K562 (cell line): ENCODE data around the gene LY6G6F.

ENCODE experiments used
- GATA2 ChIP-seq: sonication (generic); formaldehyde crosslinking; IDR thresholded peaks from 2 replicates; pipeline ENCODE4 v1.4.0; 2020; ENCODE audit warnings: mild to moderate bottlenecking, missing genetic modification reagents
- ZNF134 ChIP-seq: fragments of 250-450 bp; sonication (Bioruptor Pico); conservative IDR thresholded peaks from 2 replicates; pipeline ENCODE4 v1.4.0; 2020
- ZNF140 ChIP-seq: fragments of 250-450 bp; sonication (Bioruptor Pico); IDR thresholded peaks from 2 replicates; pipeline ENCODE4 v1.8.0; 2021; ENCODE audit warnings: moderate library complexity, mild to moderate bottlenecking, inconsistent platforms
- TF ChIP-seq, protein P1 (sequence below), 2 experiments: fragments of 450-650 bp; formaldehyde crosslinking in 1 of 2; IDR thresholded peaks; 2 replicates each; pipeline versions ENCODE4 v1.4.0 to v1.6.1; 2014 to 2020; ENCODE audit warnings: mild to moderate bottlenecking in 2 of 2, borderline replicate concordance in 1 of 2, low read depth in 1 of 2

DNA sequence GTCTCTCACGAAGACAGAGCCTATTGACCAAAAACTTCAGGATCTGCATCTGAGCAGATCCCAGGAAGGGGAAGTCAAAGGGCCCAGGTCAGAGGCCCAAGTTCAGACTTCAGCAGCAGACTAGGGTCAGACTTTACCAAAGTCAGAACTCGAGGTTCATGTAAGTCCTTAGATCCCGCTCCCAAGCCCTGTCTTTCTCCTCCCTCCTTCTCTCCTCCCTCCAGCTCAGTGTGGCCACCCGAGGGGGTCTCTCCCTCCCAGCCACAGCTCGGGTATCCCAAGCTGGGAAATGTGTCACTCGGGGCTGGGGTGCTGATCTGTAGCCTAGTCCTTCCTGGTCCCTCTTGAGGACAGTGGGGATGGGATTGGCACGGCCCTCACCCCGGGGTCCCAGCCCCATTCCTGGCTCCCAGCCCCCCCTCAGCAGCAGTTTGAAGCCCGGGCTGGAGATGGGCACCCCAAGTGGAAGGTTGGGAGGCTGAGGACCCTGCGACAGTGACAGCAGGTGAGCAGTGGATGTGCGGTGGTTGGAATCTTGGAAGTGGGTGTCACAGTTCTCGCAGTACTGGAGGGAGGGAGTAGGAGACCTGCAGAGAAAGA lies 44.4 kb upstream of the LY6G6F start:
- TF ChIP-seq ZNF134 (CRISPR knock-in tag) = no peak
- no peak for TF ChIP-seq GATA2 (CRISPR knock-in tag)
- TF ChIP-seq ZNF140 = no peak
- TF ChIP-seq, protein P1, sequence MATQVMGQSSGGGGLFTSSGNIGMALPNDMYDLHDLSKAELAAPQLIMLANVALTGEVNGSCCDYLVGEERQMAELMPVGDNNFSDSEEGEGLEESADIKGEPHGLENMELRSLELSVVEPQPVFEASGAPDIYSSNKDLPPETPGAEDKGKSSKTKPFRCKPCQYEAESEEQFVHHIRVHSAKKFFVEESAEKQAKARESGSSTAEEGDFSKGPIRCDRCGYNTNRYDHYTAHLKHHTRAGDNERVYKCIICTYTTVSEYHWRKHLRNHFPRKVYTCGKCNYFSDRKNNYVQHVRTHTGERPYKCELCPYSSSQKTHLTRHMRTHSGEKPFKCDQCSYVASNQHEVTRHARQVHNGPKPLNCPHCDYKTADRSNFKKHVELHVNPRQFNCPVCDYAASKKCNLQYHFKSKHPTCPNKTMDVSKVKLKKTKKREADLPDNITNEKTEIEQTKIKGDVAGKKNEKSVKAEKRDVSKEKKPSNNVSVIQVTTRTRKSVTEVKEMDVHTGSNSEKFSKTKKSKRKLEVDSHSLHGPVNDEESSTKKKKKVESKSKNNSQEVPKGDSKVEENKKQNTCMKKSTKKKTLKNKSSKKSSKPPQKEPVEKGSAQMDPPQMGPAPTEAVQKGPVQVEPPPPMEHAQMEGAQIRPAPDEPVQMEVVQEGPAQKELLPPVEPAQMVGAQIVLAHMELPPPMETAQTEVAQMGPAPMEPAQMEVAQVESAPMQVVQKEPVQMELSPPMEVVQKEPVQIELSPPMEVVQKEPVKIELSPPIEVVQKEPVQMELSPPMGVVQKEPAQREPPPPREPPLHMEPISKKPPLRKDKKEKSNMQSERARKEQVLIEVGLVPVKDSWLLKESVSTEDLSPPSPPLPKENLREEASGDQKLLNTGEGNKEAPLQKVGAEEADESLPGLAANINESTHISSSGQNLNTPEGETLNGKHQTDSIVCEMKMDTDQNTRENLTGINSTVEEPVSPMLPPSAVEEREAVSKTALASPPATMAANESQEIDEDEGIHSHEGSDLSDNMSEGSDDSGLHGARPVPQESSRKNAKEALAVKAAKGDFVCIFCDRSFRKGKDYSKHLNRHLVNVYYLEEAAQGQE (IDR thresholded peaks at IDR 0.05; ENCODE audit: borderline replicate concordance) = no peak
- TF ChIP-seq, protein P1 (CRISPR knock-in tag; IDR thresholded peaks at IDR 0.05; ENCODE audit: low read depth) = no peak
